Renal cortical epithelial cell (primary cell): ENCODE measurements around the gene ZNF227. TPM values are rescaled to one million over a fixed set of nuclear protein-coding genes. Genes with fewer than 3 reads are reported as not detected.
"Not testable (repeated sequence)": the region's sequence is repeated elsewhere in the genome, so short reads cannot be mapped to it uniquely, and the experiment has no call there.

Source experiments
- DNase-seq: peaks from one replicate; pipeline ENCODE4 v3.0.0-alpha.2; 2011; ENCODE audit warnings: low read depth
- total RNA-seq: library from RNA; depleted of rRNA; stranded (reverse); fragments of >200 nt; gene quantifications from 2 replicates; pipeline ENCODE4 v1.2.3, GENCODE V29; 2014

ZNF227 gene
- total RNA-seq, 1 donor from 2014 or later, result 24.7 TPM

GRCh38 chr19:44252332-44252731 lies 40.0 kb downstream of the ZNF227 start:
- not testable (repeated sequence) for DNase-seq

GRCh38 chr19:44253392-44253791 lies 41.1 kb downstream of the ZNF227 start:
- not testable (repeated sequence) for DNase-seq

GRCh38 chr19:44254496-44254895 lies 42.2 kb downstream of the ZNF227 start:
- no peak for DNase-seq

- no peak for DNase-seq
Observed at GRCh38 chr19:44255705-44256411, 43.5 kb downstream of the ZNF227 start.

- no peak for DNase-seq
Observed at GRCh38 chr19:44258136-44258535, 45.8 kb downstream of the ZNF227 start.

GRCh38 chr19:44258835-44259413 lies 46.6 kb downstream of the ZNF227 start:
- no peak for DNase-seq

GRCh38 chr19:44260343-44260681 lies 48.0 kb downstream of the ZNF227 start:
- no peak for DNase-seq

- no peak for DNase-seq
Observed at GRCh38 chr19:44260695-44261446, 48.5 kb downstream of the ZNF227 start.

- no peak for DNase-seq
Observed at GRCh38 chr19:44277331-44277730, 65.0 kb downstream of the ZNF227 start.

- DNase-seq, result no peak
Observed at GRCh38 chr19:44278181-44278690, 65.9 kb downstream of the ZNF227 start.

- DNase-seq, result no peak
Observed at GRCh38 chr19:44280916-44281315, 68.6 kb downstream of the ZNF227 start.

GRCh38 chr19:44282846-44283245 lies 70.5 kb downstream of the ZNF227 start:
- DNase-seq, result no peak

- no peak for DNase-seq
Observed at GRCh38 chr19:44284968-44285367, 72.6 kb downstream of the ZNF227 start.

Other genes starting within 250 kb of the ZNF227 start
- gene ZNF155, start 228.3 kb upstream of the ZNF227 start, total RNA-seq, result 7.6 and 11.9 TPM in 2 replicates
- 3.3 and 5.0 TPM in 2 replicates for gene ZNF230, start 209.6 kb upstream of the ZNF227 start, total RNA-seq
- gene ZNF222, start 187.2 kb upstream of the ZNF227 start, total RNA-seq, result 4.5 and 5.9 TPM in 2 replicates
- gene ZNF223, start 160.5 kb upstream of the ZNF227 start, total RNA-seq, result 8.5 and 9.4 TPM in 2 replicates
- 2.1 and 4.4 TPM in 2 replicates for gene ZNF284, start 140.4 kb upstream of the ZNF227 start, total RNA-seq
- 19.1 and 41.5 TPM in 2 replicates for gene ZNF224, start 118.2 kb upstream of the ZNF227 start, total RNA-seq
- 3.5 and 9.2 TPM in 2 replicates for gene ZNF225, start 99.1 kb upstream of the ZNF227 start, total RNA-seq
- gene ZNF234, start 71.0 kb upstream of the ZNF227 start, total RNA-seq, result 6.1 and 16.4 TPM in 2 replicates
- gene ZNF226, start 47.4 kb upstream of the ZNF227 start, total RNA-seq, result 13.2 and 25.1 TPM in 2 replicates
- gene ZNF233, start 47.4 kb downstream of the ZNF227 start, total RNA-seq, result 0.69 and 2.9 TPM in 2 replicates
- gene ZNF235, start 92.5 kb downstream of the ZNF227 start, total RNA-seq, result 2.8 and 8.0 TPM in 2 replicates
- gene ZNF112, start 144.1 kb downstream of the ZNF227 start, total RNA-seq, result 6.1 and 12.2 TPM in 2 replicates
- 2.3 and 7.7 TPM in 2 replicates for gene ZNF285, start 189.1 kb downstream of the ZNF227 start, total RNA-seq
- gene ZNF229, start 235.9 kb downstream of the ZNF227 start, total RNA-seq, result 11.3 and 13.4 TPM in 2 replicates